ENCODE results near the gene PEF1.

Gene PEF1

DNA sequence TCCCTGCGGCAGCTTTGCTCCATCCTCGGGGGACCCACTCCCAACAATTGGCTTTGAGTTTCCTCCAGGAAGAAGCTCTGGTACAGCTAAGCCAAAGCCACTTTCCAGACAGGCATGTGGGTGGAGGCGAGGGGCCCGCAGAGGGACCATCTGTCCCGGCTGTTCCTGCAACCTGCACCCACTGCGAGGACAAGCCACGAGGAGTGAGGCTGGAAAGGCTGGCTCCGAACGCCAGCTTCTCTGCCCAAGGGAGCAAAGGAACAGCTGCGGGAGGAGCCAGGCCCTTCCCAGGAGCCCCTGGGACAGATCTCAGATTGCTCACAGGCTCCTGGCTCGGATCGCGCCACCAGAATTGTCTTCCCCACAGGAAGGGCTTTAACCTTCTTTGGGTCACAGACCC lies 28.3 kb upstream of the PEF1 start:
- H3K4me3 ChIP-seq (replicated peaks; ENCODE audit: low read depth, low read length): no peak overlapping the region
- no peak for DNase-seq (ENCODE audit: low read depth)
- TF ChIP-seq, protein P1, sequence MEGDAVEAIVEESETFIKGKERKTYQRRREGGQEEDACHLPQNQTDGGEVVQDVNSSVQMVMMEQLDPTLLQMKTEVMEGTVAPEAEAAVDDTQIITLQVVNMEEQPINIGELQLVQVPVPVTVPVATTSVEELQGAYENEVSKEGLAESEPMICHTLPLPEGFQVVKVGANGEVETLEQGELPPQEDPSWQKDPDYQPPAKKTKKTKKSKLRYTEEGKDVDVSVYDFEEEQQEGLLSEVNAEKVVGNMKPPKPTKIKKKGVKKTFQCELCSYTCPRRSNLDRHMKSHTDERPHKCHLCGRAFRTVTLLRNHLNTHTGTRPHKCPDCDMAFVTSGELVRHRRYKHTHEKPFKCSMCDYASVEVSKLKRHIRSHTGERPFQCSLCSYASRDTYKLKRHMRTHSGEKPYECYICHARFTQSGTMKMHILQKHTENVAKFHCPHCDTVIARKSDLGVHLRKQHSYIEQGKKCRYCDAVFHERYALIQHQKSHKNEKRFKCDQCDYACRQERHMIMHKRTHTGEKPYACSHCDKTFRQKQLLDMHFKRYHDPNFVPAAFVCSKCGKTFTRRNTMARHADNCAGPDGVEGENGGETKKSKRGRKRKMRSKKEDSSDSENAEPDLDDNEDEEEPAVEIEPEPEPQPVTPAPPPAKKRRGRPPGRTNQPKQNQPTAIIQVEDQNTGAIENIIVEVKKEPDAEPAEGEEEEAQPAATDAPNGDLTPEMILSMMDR (IDR thresholded peaks at IDR 0.05; ENCODE audit: low read length, missing control alignments): no peak

DNA sequence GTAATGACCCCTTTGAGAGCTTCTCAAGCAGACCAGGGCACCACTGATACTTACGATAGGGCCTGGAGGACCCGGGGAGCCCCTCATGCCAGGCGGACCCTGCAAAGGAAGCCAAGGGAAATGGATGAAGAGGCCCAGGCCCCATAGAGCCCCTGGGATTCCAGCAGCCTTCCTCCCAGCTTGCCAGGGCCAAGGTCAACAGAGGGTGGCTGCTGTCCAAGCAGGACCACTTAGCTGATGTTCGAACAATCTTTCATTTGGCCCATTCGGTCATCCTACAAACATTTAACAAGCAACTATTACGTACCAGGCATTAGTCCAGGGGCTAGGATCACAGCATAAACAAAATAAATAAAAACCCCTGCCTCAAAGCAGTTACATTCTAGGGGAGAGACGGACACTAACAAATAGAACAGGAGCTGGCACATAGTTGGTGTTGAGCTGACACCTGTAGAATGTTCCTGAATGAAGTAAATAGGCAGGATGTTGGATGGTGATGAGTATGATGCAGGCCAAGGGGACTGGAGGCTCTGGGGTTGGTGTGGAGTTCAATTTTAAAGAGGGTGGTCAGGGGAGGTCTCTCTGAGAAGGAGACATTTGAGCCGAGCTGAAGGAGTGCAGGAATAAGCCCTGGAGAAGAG lies 27.0 kb upstream of the PEF1 start:
- no peak overlapping the region for H3K4me3 ChIP-seq (replicated peaks; ENCODE audit: low read depth, low read length)
- TF ChIP-seq, protein P1 (IDR thresholded peaks at IDR 0.05; ENCODE audit: low read length, missing control alignments): no peak
- no peak for DNase-seq (ENCODE audit: low read depth)

GRCh38 chr1:31671147-31671546 lies 26.5 kb upstream of the PEF1 start:
- DNase-seq (ENCODE audit: low read depth): no peak
- no peak overlapping the region for H3K4me3 ChIP-seq (replicated peaks; ENCODE audit: low read depth, low read length)
- TF ChIP-seq, protein P1 (IDR thresholded peaks at IDR 0.05; ENCODE audit: low read length, missing control alignments): no peak

- peak overlapping the region; percentile 12 for H3K4me3 ChIP-seq (replicated peaks; ENCODE audit: low read depth, low read length)
- TF ChIP-seq, protein P1 (IDR thresholded peaks at IDR 0.05; ENCODE audit: low read length, missing control alignments): no peak
- no peak for DNase-seq (ENCODE audit: low read depth)
Measured at GRCh38 chr1:31670593-31670964, 25.9 kb upstream of the PEF1 start.

GRCh38 chr1:31669786-31670592 lies 25.3 kb upstream of the PEF1 start:
- H3K4me3 ChIP-seq (replicated peaks; ENCODE audit: low read depth, low read length): peak overlapping the region; percentile 12
- DNase-seq (ENCODE audit: low read depth): peak; percentile 62
- TF ChIP-seq, protein P1 (IDR thresholded peaks at IDR 0.05; ENCODE audit: low read length, missing control alignments): peak; percentile 23

- TF ChIP-seq, protein P1 (IDR thresholded peaks at IDR 0.05; ENCODE audit: low read length, missing control alignments): no peak
- DNase-seq (ENCODE audit: low read depth): no peak
- no peak overlapping the region for H3K4me3 ChIP-seq (replicated peaks; ENCODE audit: low read depth, low read length)
Measured at GRCh38 chr1:31669433-31669785, 24.7 kb upstream of the PEF1 start.

Data from fibroblast of pulmonary artery (primary cell).